ENCODE data around the gene RABAC1.

The RABAC1 gene

GRCh38 chr19:41936416-41936850 lies 22.7 kb downstream of the RABAC1 start:
- intact Hi-C loops (cut with DNase I; ENCODE audit: low total_unique reads) = no loop called here
- Histone ChIP-seq H3K4me3 (no peak overlapping the region), H3K36me3 (no peaks in the 10 kb centered on the region), H3K9me3 (no peaks in the 10 kb centered on the region), H3K4me1 (peaks cover 0 to 21% (median 16%) of the 10 kb centered on the region in 4 donors), H3K27ac (no peak overlapping the region), H3K27me3 (peaks cover 10 to 81% of the 10 kb centered on the region in 2 donors)
- DNase-seq = no peak
- no peak for TF ChIP-seq CTCF (IDR thresholded peaks at IDR 0.05)

GRCh38 chr19:41935760-41936415 lies 23.2 kb downstream of the RABAC1 start:
- Histone ChIP-seq H3K4me3 (no peak overlapping the region), H3K27me3 (peaks cover 10 to 81% of the 10 kb centered on the region in 2 donors), H3K4me1 (peaks cover 0 to 16% (median 12%) of the 10 kb centered on the region in 4 donors), H3K9me3 (no peaks in the 10 kb centered on the region), H3K36me3 (no peaks in the 10 kb centered on the region), H3K27ac (no peak overlapping the region)
- intact Hi-C loops (cut with DNase I; ENCODE audit: low total_unique reads) = no loop called here
- DNase-seq = no peak
- no peak for TF ChIP-seq CTCF (IDR thresholded peaks at IDR 0.05)

GRCh38 chr19:41934849-41935374 lies 24.2 kb downstream of the RABAC1 start:
- Histone ChIP-seq H3K9me3 (no peaks in the 10 kb centered on the region), H3K27me3 (peaks cover 3 to 81% of the 10 kb centered on the region in 2 donors), H3K4me1 (peaks cover 0 to 6% (median 3%) of the 10 kb centered on the region in 4 donors), H3K36me3 (no peaks in the 10 kb centered on the region), H3K4me3 (no peak overlapping the region), H3K27ac (no peak overlapping the region)
- intact Hi-C loops (cut with DNase I; ENCODE audit: low total_unique reads) = no loop called here
- peak; percentile 64 to 72 for TF ChIP-seq CTCF (IDR thresholded peaks at IDR 0.05)
- peak in 1 of 2 donors; percentile 59 for DNase-seq

- Histone ChIP-seq H3K4me3 (no peak overlapping the region), H3K4me1 (peaks cover 0 to 8% (median 4%) of the 10 kb centered on the region in 4 donors), H3K9me3 (no peaks in the 10 kb centered on the region), H3K27me3 (peaks cover 3 to 87% of the 10 kb centered on the region in 2 donors), H3K27ac (no peak overlapping the region), H3K36me3 (no peaks in the 10 kb centered on the region)
- intact Hi-C loops (cut with DNase I; ENCODE audit: low total_unique reads) = no loop called here
- no peak for DNase-seq
- TF ChIP-seq CTCF (IDR thresholded peaks at IDR 0.05) = no peak
These were observed 25.3 kb downstream of the RABAC1 start for GRCh38 chr19:41933693-41934426.

GRCh38 chr19:41932720-41933332 lies 26.3 kb downstream of the RABAC1 start:
- no peaks in the 10 kb centered on the region for H3K9me3 ChIP-seq
- intact Hi-C loops (cut with DNase I; ENCODE audit: low total_unique reads) = no loop called here
- peaks cover 0 to 18% (median 14%) of the 10 kb centered on the region in 4 donors for H3K4me1 ChIP-seq
- H3K27me3 ChIP-seq = peaks cover 3 to 93% of the 10 kb centered on the region in 2 donors
- TF ChIP-seq CTCF (IDR thresholded peaks at IDR 0.05) = no peak
- no peak overlapping the region for H3K4me3 ChIP-seq
- no peaks in the 10 kb centered on the region for H3K36me3 ChIP-seq
- no peak for DNase-seq
- H3K27ac ChIP-seq = no peak overlapping the region

Data from tibial artery (tissue), 4 donors.